ENCODE data around the gene RNF41. TPM values are rescaled to one million over a fixed set of nuclear protein-coding genes. Genes with fewer than 3 reads are reported as not detected.
"Not testable (repeated sequence)": the region's sequence is repeated elsewhere in the genome, so short reads cannot be mapped to it uniquely, and the experiment has no call there.

Gene RNF41
- total RNA-seq, 2 experiments from 2014 or later = 23.4 to 27.4 TPM

- peak; percentile 44 for DNase-seq
- H3K27me3 Mint-ChIP-seq; H3K4me3 Mint-ChIP-seq; H3K27ac Mint-ChIP-seq; H3K36me3 Mint-ChIP-seq (ENCODE audit: low read depth); H3K9me3 Mint-ChIP-seq; ATAC-seq; intact Hi-C loops (cut with micrococcal nuclease): not testable (repeated sequence)
- TF ChIP-seq CTCF (IDR thresholded peaks at IDR 0.05) = peak; percentile 13
- peaks cover 24% of the 10 kb centered on the region for H3K4me1 Mint-ChIP-seq (ENCODE audit: low read depth)
- POLR2A ChIA-PET = interaction anchor here (0.6 kb wide), 1 partner anchor 453 kb away, joined by 3 read pairs; no protein-coding TSS in a partner anchor
- CTCF ChIA-PET = interaction anchor here (0.6 to 1.6 kb wide), 7 partner anchors 28 to 366 kb away, joined by 3 to 4 read pairs (median 3); partner anchors contain the start of gene RNF41
Observed at GRCh38 chr12:56262955-56263354, 41.2 kb upstream of the RNF41 start.

- Mint-ChIP-seq H3K4me1 (ENCODE audit: low read depth) (peaks cover 20% of the 10 kb centered on the region), H3K27ac (no peak overlapping the region), H3K9me3 (no peaks in the 10 kb centered on the region), H3K36me3 (ENCODE audit: low read depth) (no peaks in the 10 kb centered on the region), H3K27me3 (no peaks in the 10 kb centered on the region), H3K4me3 (no peak overlapping the region)
- intact Hi-C loops (cut with micrococcal nuclease) = no loop called here
- DNase-seq (no peak), ATAC-seq (no peak)
- CTCF ChIA-PET = interaction anchor here (0.6 to 1.7 kb wide), 5 partner anchors 37 to 232 kb away, joined by 3 to 7 read pairs (median 3); partner anchors contain the start of gene RNF41
- POLR2A ChIA-PET = interaction anchor here (0.6 kb wide), 1 partner anchor 74 kb away, joined by 4 read pairs; no protein-coding TSS in a partner anchor
- TF ChIP-seq CTCF (IDR thresholded peaks at IDR 0.05) = no peak
Observed at GRCh38 chr12:56261503-56262232, 39.9 kb upstream of the RNF41 start.

- DNase-seq = no peak
- H3K27me3 Mint-ChIP-seq = no peaks in the 10 kb centered on the region
- H3K4me3 Mint-ChIP-seq = no peak overlapping the region
- CTCF ChIA-PET = interaction anchor here (1.0 to 1.7 kb wide), 4 partner anchors 38 to 232 kb away, joined by 3 to 7 read pairs (median 4); partner anchors contain the start of gene RNF41
- no peak for TF ChIP-seq CTCF (IDR thresholded peaks at IDR 0.05)
- peaks cover 3% of the 10 kb centered on the region for H3K36me3 Mint-ChIP-seq (ENCODE audit: low read depth)
- POLR2A ChIA-PET = interaction anchor here (0.6 kb wide), 1 partner anchor 73 kb away, joined by 4 read pairs; no protein-coding TSS in a partner anchor
- no peak for ATAC-seq
- no peaks in the 10 kb centered on the region for H3K9me3 Mint-ChIP-seq
- no peak overlapping the region for H3K27ac Mint-ChIP-seq
- intact Hi-C loops (cut with micrococcal nuclease) = no loop called here
- H3K4me1 Mint-ChIP-seq (ENCODE audit: low read depth) = peaks cover 22% of the 10 kb centered on the region
Observed at GRCh38 chr12:56260921-56261320, 39.2 kb upstream of the RNF41 start.

GRCh38 chr12:56260380-56260779, 38.7 kb upstream of the RNF41 start:
- peaks cover 19% of the 10 kb centered on the region for H3K4me1 Mint-ChIP-seq (ENCODE audit: low read depth)
- H3K27ac Mint-ChIP-seq = no peak overlapping the region
- peaks cover 4% of the 10 kb centered on the region for H3K36me3 Mint-ChIP-seq (ENCODE audit: low read depth)
- H3K9me3 Mint-ChIP-seq = no peaks in the 10 kb centered on the region
- ChIA-PET CTCF (interaction anchor here (1.6 to 1.7 kb wide), 2 partner anchors 38 to 55 kb away, joined by 6 to 7 read pairs; partner anchors contain the start of gene RNF41), POLR2A (no interaction called here)
- ATAC-seq = no peak
- intact Hi-C loops (cut with micrococcal nuclease) = no loop called here
- no peaks in the 10 kb centered on the region for H3K27me3 Mint-ChIP-seq
- no peak overlapping the region for H3K4me3 Mint-ChIP-seq
- no peak for DNase-seq
- no peak for TF ChIP-seq CTCF (IDR thresholded peaks at IDR 0.05)

GRCh38 chr12:56258820-56259183, 37.1 kb upstream of the RNF41 start:
- Mint-ChIP-seq H3K4me3 (peak overlapping the region; percentile 88), H3K36me3 (ENCODE audit: low read depth) (peaks cover 13% of the 10 kb centered on the region), H3K4me1 (ENCODE audit: low read depth) (peaks cover 19% of the 10 kb centered on the region), H3K9me3 (no peaks in the 10 kb centered on the region), H3K27ac (peak overlapping the region; percentile 87), H3K27me3 (no peaks in the 10 kb centered on the region)
- DNase-seq = no peak
- ATAC-seq = no peak
- CTCF ChIA-PET = interaction anchor here (0.6 to 3.4 kb wide), 23 partner anchors 9 to 256 kb away, joined by 3 to 40 read pairs (median 5); partner anchors contain the start of genes COQ10A, MYL6B, RNF41 and SMARCC2
- intact Hi-C loops (cut with micrococcal nuclease) = loop anchor here (5.0 to 10.0 kb wide), 2 partner anchors 67 to 134 kb away; partner anchors contain the start of gene ESYT1
- TF ChIP-seq CTCF (IDR thresholded peaks at IDR 0.05) = no peak
- POLR2A ChIA-PET = interaction anchor here (0.7 to 3.5 kb wide), 8 partner anchors 8 to 178 kb away, joined by 3 to 17 read pairs (median 6); partner anchors contain the start of genes COQ10A, RNF41, SMARCC2 and ZC3H10

All from activated CD8-positive, alpha-beta T cell treated with anti-CD3 and anti-CD28 coated beads for 36 hours (primary cell).